Measurements from ENCODE around the gene EXOC2. TPM values are rescaled to one million over a fixed set of nuclear protein-coding genes. Genes with fewer than 3 reads are reported as not detected.

EXOC2 gene
- total and polyA plus RNA-seq, 10 of the 15 experiments (the other 5 are each of a cell fraction or from before 2014, with no cell fraction given) = 8.7 to 32.8 (median 20.7) TPM

DNA sequence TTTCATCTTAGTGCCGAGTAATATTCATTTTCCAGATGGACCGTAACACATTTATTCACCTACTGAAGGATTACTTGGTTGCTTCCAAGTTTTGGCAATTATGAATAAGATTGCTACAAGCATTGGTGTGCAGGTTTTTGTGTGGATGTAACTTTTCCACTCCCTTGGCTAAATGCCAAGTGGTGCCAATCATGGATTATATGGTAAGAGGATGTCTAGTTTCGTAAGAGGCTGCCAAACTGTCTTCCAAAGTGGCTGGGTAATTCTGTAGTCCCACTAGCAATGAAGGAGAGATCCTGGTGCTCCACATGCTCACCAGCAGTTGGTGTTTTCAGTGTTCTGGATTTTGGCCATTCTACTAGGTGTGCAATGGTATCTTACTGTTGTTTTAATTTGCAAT lies 184.3 kb downstream of the EXOC2 start:
- ATAC-seq = no peak
- in situ Hi-C loops (cut with MboI) (no loop called here), intact Hi-C loops (cut with micrococcal nuclease; ENCODE audit: unreplicated experiment) (no loop called here)
- H3K4me2 ChIP-seq (ENCODE audit: control insufficient read depth, insufficient read depth) = no peak overlapping the region
- CTCF ChIA-PET = no interaction called here
- BruUV-seq (replicated peaks) = no TSS peak
- peaks cover 7% of the 10 kb centered on the region for H3K4me1 ChIP-seq (ENCODE audit: control insufficient read depth, insufficient read depth, low read length)
- H3K4me3 ChIP-seq = no peak overlapping the region
- no peaks in the 10 kb centered on the region for H3K36me3 ChIP-seq (ENCODE audit: control insufficient read depth in 2 of 2, insufficient read depth in 2 of 2, low read length in 1 of 2)
- H3K79me2 ChIP-seq (ENCODE audit: control insufficient read depth, insufficient read depth, low read length) = no peaks in the 10 kb centered on the region
- H3K9me3 ChIP-seq (replicated peaks; ENCODE audit: control insufficient read depth, insufficient read depth, low read length) = no peaks in the 10 kb centered on the region
- SMC1A ChIA-PET (ENCODE audit: uncharacterized antibody, unreplicated experiment) = no interaction called here
- no peak overlapping the region for H2AFZ ChIP-seq (ENCODE audit: control insufficient read depth, low read depth, low read length)
- no peak overlapping the region for H3K27ac ChIP-seq (ENCODE audit: control insufficient read depth, insufficient read depth)
- no peak overlapping the region for H3K9ac ChIP-seq (ENCODE audit: control insufficient read depth, insufficient read depth, low read length)
- FAIRE-seq = no peak
- POLR2A ChIA-PET = no interaction called here
- DNase-seq (ENCODE audit: low read depth, low spot score) = no peak
- WGBS (ENCODE audit: insufficient coverage, insufficient replicate concordance, low lambda C conversion rate, missing lambda C conversion rate) = 81% methylated on average over 3 of the region's 3 CpGs
- RAD21 ChIA-PET (ENCODE audit: unreplicated experiment) = no interaction called here
- H4K20me1 ChIP-seq (ENCODE audit: control insufficient read depth, insufficient read depth) = no peaks in the 10 kb centered on the region
- no peaks in the 10 kb centered on the region for H3K27me3 ChIP-seq (replicated peaks in 1 of 2; ENCODE audit: control insufficient read depth in 2 of 2, insufficient read depth in 2 of 2, low read length in 1 of 2)
- TF ChIP-seq ZNF24 (IDR thresholded peaks at IDR 0.05) (no peak), NR2C2 (IDR thresholded peaks at IDR 0.05; ENCODE audit: borderline replicate concordance, control insufficient read depth, insufficient read length, low read depth) (no peak), SREBF2 (IDR thresholded peaks at IDR 0.05; ENCODE audit: low read length) (no peak), RELA (IDR thresholded peaks at IDR 0.05; ENCODE audit: borderline replicate concordance, partially characterized antibody) (no peak), MYB (IDR thresholded peaks at IDR 0.05; ENCODE audit: borderline replicate concordance, low read depth, low read length) (no peak), TCF3 (IDR thresholded peaks at IDR 0.05; ENCODE audit: borderline replicate concordance, insufficient read depth, low read depth, low read length) (no peak), MTA2 (IDR thresholded peaks at IDR 0.05; ENCODE audit: low read depth) (no peak), POU2F2 (IDR thresholded peaks at IDR 0.05; ENCODE audit: borderline replicate concordance, low read depth, low read length) (no peak)
- TF ChIP-seq, protein P1, sequence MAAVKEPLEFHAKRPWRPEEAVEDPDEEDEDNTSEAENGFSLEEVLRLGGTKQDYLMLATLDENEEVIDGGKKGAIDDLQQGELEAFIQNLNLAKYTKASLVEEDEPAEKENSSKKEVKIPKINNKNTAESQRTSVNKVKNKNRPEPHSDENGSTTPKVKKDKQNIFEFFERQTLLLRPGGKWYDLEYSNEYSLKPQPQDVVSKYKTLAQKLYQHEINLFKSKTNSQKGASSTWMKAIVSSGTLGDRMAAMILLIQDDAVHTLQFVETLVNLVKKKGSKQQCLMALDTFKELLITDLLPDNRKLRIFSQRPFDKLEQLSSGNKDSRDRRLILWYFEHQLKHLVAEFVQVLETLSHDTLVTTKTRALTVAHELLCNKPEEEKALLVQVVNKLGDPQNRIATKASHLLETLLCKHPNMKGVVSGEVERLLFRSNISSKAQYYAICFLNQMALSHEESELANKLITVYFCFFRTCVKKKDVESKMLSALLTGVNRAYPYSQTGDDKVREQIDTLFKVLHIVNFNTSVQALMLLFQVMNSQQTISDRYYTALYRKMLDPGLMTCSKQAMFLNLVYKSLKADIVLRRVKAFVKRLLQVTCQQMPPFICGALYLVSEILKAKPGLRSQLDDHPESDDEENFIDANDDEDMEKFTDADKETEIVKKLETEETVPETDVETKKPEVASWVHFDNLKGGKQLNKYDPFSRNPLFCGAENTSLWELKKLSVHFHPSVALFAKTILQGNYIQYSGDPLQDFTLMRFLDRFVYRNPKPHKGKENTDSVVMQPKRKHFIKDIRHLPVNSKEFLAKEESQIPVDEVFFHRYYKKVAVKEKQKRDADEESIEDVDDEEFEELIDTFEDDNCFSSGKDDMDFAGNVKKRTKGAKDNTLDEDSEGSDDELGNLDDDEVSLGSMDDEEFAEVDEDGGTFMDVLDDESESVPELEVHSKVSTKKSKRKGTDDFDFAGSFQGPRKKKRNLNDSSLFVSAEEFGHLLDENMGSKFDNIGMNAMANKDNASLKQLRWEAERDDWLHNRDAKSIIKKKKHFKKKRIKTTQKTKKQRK (IDR thresholded peaks at IDR 0.05; ENCODE audit: low read depth, low read length) = no peak
- TF ChIP-seq, protein P2, sequence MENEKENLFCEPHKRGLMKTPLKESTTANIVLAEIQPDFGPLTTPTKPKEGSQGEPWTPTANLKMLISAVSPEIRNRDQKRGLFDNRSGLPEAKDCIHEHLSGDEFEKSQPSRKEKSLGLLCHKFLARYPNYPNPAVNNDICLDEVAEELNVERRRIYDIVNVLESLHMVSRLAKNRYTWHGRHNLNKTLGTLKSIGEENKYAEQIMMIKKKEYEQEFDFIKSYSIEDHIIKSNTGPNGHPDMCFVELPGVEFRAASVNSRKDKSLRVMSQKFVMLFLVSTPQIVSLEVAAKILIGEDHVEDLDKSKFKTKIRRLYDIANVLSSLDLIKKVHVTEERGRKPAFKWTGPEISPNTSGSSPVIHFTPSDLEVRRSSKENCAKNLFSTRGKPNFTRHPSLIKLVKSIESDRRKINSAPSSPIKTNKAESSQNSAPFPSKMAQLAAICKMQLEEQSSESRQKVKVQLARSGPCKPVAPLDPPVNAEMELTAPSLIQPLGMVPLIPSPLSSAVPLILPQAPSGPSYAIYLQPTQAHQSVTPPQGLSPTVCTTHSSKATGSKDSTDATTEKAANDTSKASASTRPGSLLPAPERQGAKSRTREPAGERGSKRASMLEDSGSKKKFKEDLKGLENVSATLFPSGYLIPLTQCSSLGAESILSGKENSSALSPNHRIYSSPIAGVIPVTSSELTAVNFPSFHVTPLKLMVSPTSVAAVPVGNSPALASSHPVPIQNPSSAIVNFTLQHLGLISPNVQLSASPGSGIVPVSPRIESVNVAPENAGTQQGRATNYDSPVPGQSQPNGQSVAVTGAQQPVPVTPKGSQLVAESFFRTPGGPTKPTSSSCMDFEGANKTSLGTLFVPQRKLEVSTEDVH (IDR thresholded peaks at IDR 0.05; ENCODE audit: low read depth, partially characterized antibody) = no peak
- TF ChIP-seq, protein P3, sequence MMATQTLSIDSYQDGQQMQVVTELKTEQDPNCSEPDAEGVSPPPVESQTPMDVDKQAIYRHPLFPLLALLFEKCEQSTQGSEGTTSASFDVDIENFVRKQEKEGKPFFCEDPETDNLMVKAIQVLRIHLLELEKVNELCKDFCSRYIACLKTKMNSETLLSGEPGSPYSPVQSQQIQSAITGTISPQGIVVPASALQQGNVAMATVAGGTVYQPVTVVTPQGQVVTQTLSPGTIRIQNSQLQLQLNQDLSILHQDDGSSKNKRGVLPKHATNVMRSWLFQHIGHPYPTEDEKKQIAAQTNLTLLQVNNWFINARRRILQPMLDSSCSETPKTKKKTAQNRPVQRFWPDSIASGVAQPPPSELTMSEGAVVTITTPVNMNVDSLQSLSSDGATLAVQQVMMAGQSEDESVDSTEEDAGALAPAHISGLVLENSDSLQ (IDR thresholded peaks at IDR 0.05) = no peak
- TF ChIP-seq, protein P4, sequence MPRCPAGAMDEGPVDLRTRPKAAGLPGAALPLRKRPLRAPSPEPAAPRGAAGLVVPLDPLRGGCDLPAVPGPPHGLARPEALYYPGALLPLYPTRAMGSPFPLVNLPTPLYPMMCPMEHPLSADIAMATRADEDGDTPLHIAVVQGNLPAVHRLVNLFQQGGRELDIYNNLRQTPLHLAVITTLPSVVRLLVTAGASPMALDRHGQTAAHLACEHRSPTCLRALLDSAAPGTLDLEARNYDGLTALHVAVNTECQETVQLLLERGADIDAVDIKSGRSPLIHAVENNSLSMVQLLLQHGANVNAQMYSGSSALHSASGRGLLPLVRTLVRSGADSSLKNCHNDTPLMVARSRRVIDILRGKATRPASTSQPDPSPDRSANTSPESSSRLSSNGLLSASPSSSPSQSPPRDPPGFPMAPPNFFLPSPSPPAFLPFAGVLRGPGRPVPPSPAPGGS (IDR thresholded peaks at IDR 0.05; ENCODE audit: borderline replicate concordance, insufficient read depth, low read depth, low read length, poor library complexity, severe bottlenecking) = no peak
- TF ChIP-seq, protein P5, sequence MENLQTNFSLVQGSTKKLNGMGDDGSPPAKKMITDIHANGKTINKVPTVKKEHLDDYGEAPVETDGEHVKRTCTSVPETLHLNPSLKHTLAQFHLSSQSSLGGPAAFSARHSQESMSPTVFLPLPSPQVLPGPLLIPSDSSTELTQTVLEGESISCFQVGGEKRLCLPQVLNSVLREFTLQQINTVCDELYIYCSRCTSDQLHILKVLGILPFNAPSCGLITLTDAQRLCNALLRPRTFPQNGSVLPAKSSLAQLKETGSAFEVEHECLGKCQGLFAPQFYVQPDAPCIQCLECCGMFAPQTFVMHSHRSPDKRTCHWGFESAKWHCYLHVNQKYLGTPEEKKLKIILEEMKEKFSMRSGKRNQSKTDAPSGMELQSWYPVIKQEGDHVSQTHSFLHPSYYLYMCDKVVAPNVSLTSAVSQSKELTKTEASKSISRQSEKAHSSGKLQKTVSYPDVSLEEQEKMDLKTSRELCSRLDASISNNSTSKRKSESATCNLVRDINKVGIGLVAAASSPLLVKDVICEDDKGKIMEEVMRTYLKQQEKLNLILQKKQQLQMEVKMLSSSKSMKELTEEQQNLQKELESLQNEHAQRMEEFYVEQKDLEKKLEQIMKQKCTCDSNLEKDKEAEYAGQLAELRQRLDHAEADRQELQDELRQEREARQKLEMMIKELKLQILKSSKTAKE (IDR thresholded peaks at IDR 0.05; ENCODE audit: low read depth, poor library complexity, severe bottlenecking) = no peak
